ENCODE measurements around the gene MRPL42. TPM values are rescaled to one million over a fixed set of nuclear protein-coding genes. Genes with fewer than 3 reads are reported as not detected.

The MRPL42 gene
- total RNA-seq = 8.4 TPM

- H3K27ac ChIP-seq = peak within 1 kb of the TSS; percentile 89
- H3K4me1 ChIP-seq = peaks cover 0 to 9% of the 10 kb centered on the region in 2 donors
- TF ChIP-seq CTCF (IDR thresholded peaks at IDR 0.05) = peak; percentile 72 to 84 (median 81)
- H3K27me3 ChIP-seq = no peaks in the 10 kb centered on the region
- peak within 1 kb of the TSS; percentile 82 to 84 for H3K4me3 ChIP-seq
- intact Hi-C loops (cut with DNase I) = loop anchor here (1.0 kb wide), 1 partner anchor 25 kb away; no protein-coding TSS in a partner anchor
- H3K36me3 ChIP-seq = peaks cover 0 to 4% of the 10 kb centered on the region in 2 donors
- H3K9me3 ChIP-seq = no peaks in the 10 kb centered on the region
- DNase-seq (ENCODE audit: low spot score in 2 of 2) = peak; percentile 48 to 95
Observed at GRCh38 chr12:93467351-93468007, at the start of gene MRPL42. Gene MRPL42, plus strand, starts transcription at chr12:93467514. Its CDS starts 1,772 bp downstream, at chr12:93469286.

- Histone ChIP-seq H3K36me3 (no peaks in the 10 kb centered on the region), H3K27me3 (no peaks in the 10 kb centered on the region), H3K9me3 (no peaks in the 10 kb centered on the region), H3K4me1 (peaks cover 0 to 24% of the 10 kb centered on the region in 2 donors), H3K27ac (peak overlapping the region in 1 of 2 donors; percentile 44), H3K4me3 (no peak overlapping the region)
- DNase-seq (ENCODE audit: low spot score in 2 of 2) = no peak
- intact Hi-C loops (cut with DNase I) = loop anchor here (2.0 to 10.0 kb wide), 3 partner anchors 431 to 633 kb away; partner anchors contain the start of gene EEA1
- TF ChIP-seq CTCF (IDR thresholded peaks at IDR 0.05) = no peak
Observed at GRCh38 chr12:93417967-93418480, 49.3 kb upstream of the MRPL42 start.

- peak; percentile 63 to 68 (median 67) for TF ChIP-seq CTCF (IDR thresholded peaks at IDR 0.05)
- DNase-seq (ENCODE audit: low spot score in 2 of 2) = no peak
- Histone ChIP-seq H3K4me1 (peaks cover 0 to 24% of the 10 kb centered on the region in 2 donors), H3K9me3 (no peaks in the 10 kb centered on the region), H3K27ac (peak overlapping the region; percentile 4 to 17), H3K36me3 (no peaks in the 10 kb centered on the region), H3K4me3 (peak overlapping the region in 1 of 2 donors; percentile 23), H3K27me3 (no peaks in the 10 kb centered on the region)
- intact Hi-C loops (cut with DNase I) = loop anchor here (2.0 to 10.0 kb wide), 3 partner anchors 433 to 635 kb away; partner anchors contain the start of gene EEA1
Observed at GRCh38 chr12:93419388-93420034, 47.8 kb upstream of the MRPL42 start.

GRCh38 chr12:93422050-93422449 lies 45.3 kb upstream of the MRPL42 start:
- H3K36me3 ChIP-seq = no peaks in the 10 kb centered on the region
- no peak for DNase-seq (ENCODE audit: low spot score in 2 of 2)
- no peaks in the 10 kb centered on the region for H3K9me3 ChIP-seq
- H3K4me3 ChIP-seq = no peak overlapping the region
- intact Hi-C loops (cut with DNase I) = no loop called here
- peak overlapping the region in 1 of 2 donors; percentile 11 for H3K27ac ChIP-seq
- no peak for TF ChIP-seq CTCF (IDR thresholded peaks at IDR 0.05)
- H3K27me3 ChIP-seq = no peaks in the 10 kb centered on the region
- peaks cover 0 to 32% of the 10 kb centered on the region in 2 donors for H3K4me1 ChIP-seq

GRCh38 chr12:93425736-93426411 lies 41.4 kb upstream of the MRPL42 start:
- H3K27ac ChIP-seq = peak overlapping the region in 1 of 2 donors; percentile 62

More at GRCh38 chr12:93425736-93426411, 41.4 kb upstream of the MRPL42 start:
- intact Hi-C loops (cut with DNase I) = no loop called here
- Histone ChIP-seq H3K4me1 (peaks cover 0 to 47% of the 10 kb centered on the region in 2 donors), H3K36me3 (no peaks in the 10 kb centered on the region), H3K27me3 (no peaks in the 10 kb centered on the region), H3K4me3 (no peak overlapping the region), H3K9me3 (no peaks in the 10 kb centered on the region)
- no peak for TF ChIP-seq CTCF (IDR thresholded peaks at IDR 0.05)
- no peak for DNase-seq (ENCODE audit: low spot score in 2 of 2)

Measured in ascending aorta (tissue), 2 donors.